ENCODE measurements around the gene ECSCR. TPM values are rescaled to one million over a fixed set of nuclear protein-coding genes. Genes with fewer than 3 reads are reported as not detected.

The ECSCR gene
- total and polyA plus RNA-seq, 10 of the 15 experiments (the other 5 are each of a cell fraction or from before 2014, with no cell fraction given): 0.15 to 0.83 (median 0.23) TPM; not detected in 3

- TF ChIP-seq ZBTB40 (IDR thresholded peaks at IDR 0.05; ENCODE audit: borderline replicate concordance) (no peak), CTCF (IDR thresholded peaks at IDR 0.05 in 2 of 3, conservative IDR thresholded peaks at IDR 0.05 in 1 of 3; ENCODE audit: control insufficient read depth in 2 of 3, extremely low read depth in 1 of 3, insufficient read depth in 1 of 3, low read depth in 3 of 3, low read length in 3 of 3) (no peak), NRF1 (conservative IDR thresholded peaks at IDR 0.05; ENCODE audit: low read depth, low read length) (no peak), ZNF384 (IDR thresholded peaks at IDR 0.05; ENCODE audit: borderline replicate concordance, low read depth, low read length) (0 out of 2 replicates have a peak, but pooled peaks have one; percentile 49), BCL11A (IDR thresholded peaks at IDR 0.05; ENCODE audit: low read depth, low read length) (no peak), ZBTB11 (CRISPR knock-in tag; IDR thresholded peaks at IDR 0.05) (no peak), SREBF1 (IDR thresholded peaks at IDR 0.05; ENCODE audit: low read length) (no peak), JUND (IDR thresholded peaks at IDR 0.05; ENCODE audit: low read depth, low read length) (no peak), RUNX3 (IDR thresholded peaks at IDR 0.05; ENCODE audit: low read length) (peak; percentile 78), MLLT1 (IDR thresholded peaks at IDR 0.05) (peak; percentile 37; the same call in 1 of the 2 replicates), SIN3A (IDR thresholded peaks at IDR 0.05; ENCODE audit: low read depth, low read length) (no peak)
- TF ChIP-seq, protein P1, sequence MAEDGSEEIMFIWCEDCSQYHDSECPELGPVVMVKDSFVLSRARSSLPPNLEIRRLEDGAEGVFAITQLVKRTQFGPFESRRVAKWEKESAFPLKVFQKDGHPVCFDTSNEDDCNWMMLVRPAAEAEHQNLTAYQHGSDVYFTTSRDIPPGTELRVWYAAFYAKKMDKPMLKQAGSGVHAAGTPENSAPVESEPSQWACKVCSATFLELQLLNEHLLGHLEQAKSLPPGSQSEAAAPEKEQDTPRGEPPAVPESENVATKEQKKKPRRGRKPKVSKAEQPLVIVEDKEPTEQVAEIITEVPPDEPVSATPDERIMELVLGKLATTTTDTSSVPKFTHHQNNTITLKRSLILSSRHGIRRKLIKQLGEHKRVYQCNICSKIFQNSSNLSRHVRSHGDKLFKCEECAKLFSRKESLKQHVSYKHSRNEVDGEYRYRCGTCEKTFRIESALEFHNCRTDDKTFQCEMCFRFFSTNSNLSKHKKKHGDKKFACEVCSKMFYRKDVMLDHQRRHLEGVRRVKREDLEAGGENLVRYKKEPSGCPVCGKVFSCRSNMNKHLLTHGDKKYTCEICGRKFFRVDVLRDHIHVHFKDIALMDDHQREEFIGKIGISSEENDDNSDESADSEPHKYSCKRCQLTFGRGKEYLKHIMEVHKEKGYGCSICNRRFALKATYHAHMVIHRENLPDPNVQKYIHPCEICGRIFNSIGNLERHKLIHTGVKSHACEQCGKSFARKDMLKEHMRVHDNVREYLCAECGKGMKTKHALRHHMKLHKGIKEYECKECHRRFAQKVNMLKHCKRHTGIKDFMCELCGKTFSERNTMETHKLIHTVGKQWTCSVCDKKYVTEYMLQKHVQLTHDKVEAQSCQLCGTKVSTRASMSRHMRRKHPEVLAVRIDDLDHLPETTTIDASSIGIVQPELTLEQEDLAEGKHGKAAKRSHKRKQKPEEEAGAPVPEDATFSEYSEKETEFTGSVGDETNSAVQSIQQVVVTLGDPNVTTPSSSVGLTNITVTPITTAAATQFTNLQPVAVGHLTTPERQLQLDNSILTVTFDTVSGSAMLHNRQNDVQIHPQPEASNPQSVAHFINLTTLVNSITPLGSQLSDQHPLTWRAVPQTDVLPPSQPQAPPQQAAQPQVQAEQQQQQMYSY (CRISPR knock-in tag; IDR thresholded peaks at IDR 0.05): no peak
Measured at GRCh38 chr5:139458580-139459407, 3.7 kb downstream of the ECSCR start (continued).

Measured in GM12878 (cell line).